G401 (cell line): Measurements from ENCODE around the gene SDK1. TPM values are rescaled to one million over a fixed set of nuclear protein-coding genes. Genes with fewer than 3 reads are reported as not detected.

Source experiments
- DNase-seq: peaks from one replicate; pipeline ENCODE4 v3.0.0-alpha.2; 2015; ENCODE audit warnings: low spot score
- in situ Hi-C: cut with HindIII; loops from 2 replicates; pipeline ENCODE4 v1.10.0; 2016; ENCODE audit warnings: low sequenced_read_pairs, mixed read lengths
- total RNA-seq: library from RNA; depleted of rRNA; stranded (reverse); fragments of >200 nt; shearing (Covaris generic); gene quantifications from 2 replicates; pipeline ENCODE4 v1.2.3, GENCODE V29; 2014

Gene SDK1
- total RNA-seq, 1 experiment from 2014 or later = not detected

- no peak for DNase-seq
- in situ Hi-C loops = no loop called here
These were observed 486.7 kb downstream of the SDK1 start for GRCh38 chr7:3787717-3788264.

GRCh38 chr7:3790803-3791202 lies 489.8 kb downstream of the SDK1 start:
- in situ Hi-C loops = no loop called here

GRCh38 chr7:3791327-3791726 lies 490.3 kb downstream of the SDK1 start:
- in situ Hi-C loops = no loop called here
- peak; percentile 60 for DNase-seq

More at GRCh38 chr7:3790803-3791202, 489.8 kb downstream of the SDK1 start:
- DNase-seq = no peak

- in situ Hi-C loops = no loop called here
- no peak for DNase-seq
These were observed 494.1 kb downstream of the SDK1 start for GRCh38 chr7:3795141-3795540.

GRCh38 chr7:3795781-3796180 lies 494.7 kb downstream of the SDK1 start:
- DNase-seq = no peak
- in situ Hi-C loops = no loop called here

GRCh38 chr7:3805151-3805550 lies 504.1 kb downstream of the SDK1 start:
- DNase-seq = no peak
- in situ Hi-C loops = no loop called here

- DNase-seq = no peak
- in situ Hi-C loops = no loop called here
These were observed 505.5 kb downstream of the SDK1 start for GRCh38 chr7:3806516-3806915.

GRCh38 chr7:3807824-3808223 lies 506.8 kb downstream of the SDK1 start:
- DNase-seq = no peak
- in situ Hi-C loops = no loop called here

GRCh38 chr7:3821488-3821887 lies 520.4 kb downstream of the SDK1 start:
- in situ Hi-C loops = no loop called here
- DNase-seq = no peak

GRCh38 chr7:3825491-3825890 lies 524.4 kb downstream of the SDK1 start:
- in situ Hi-C loops = no loop called here
- DNase-seq = no peak

- in situ Hi-C loops = no loop called here
- DNase-seq = no peak
These were observed 531.1 kb downstream of the SDK1 start for GRCh38 chr7:3832199-3832598.

- in situ Hi-C loops = no loop called here
These were observed 534.1 kb downstream of the SDK1 start for GRCh38 chr7:3835109-3835508.

GRCh38 chr7:3836855-3837254 lies 535.8 kb downstream of the SDK1 start:
- DNase-seq = no peak
- in situ Hi-C loops = no loop called here

More at GRCh38 chr7:3835109-3835508, 534.1 kb downstream of the SDK1 start:
- DNase-seq = no peak

GRCh38 chr7:3844540-3845151 lies 543.6 kb downstream of the SDK1 start:
- in situ Hi-C loops = no loop called here
- DNase-seq = no peak

GRCh38 chr7:3846738-3847137 lies 545.7 kb downstream of the SDK1 start:
- no peak for DNase-seq
- in situ Hi-C loops = no loop called here

GRCh38 chr7:3847336-3847735 lies 546.3 kb downstream of the SDK1 start:
- DNase-seq = no peak
- in situ Hi-C loops = no loop called here

- in situ Hi-C loops = no loop called here
- no peak for DNase-seq
These were observed 558.4 kb downstream of the SDK1 start for GRCh38 chr7:3859431-3859830.

- in situ Hi-C loops = no loop called here
- DNase-seq = no peak
These were observed 559.9 kb downstream of the SDK1 start for GRCh38 chr7:3860932-3861331.

- no peak for DNase-seq
- in situ Hi-C loops = no loop called here
These were observed 560.3 kb downstream of the SDK1 start for GRCh38 chr7:3861386-3861785.

GRCh38 chr7:3861941-3862340 lies 560.9 kb downstream of the SDK1 start:
- in situ Hi-C loops = no loop called here
- DNase-seq = no peak

- in situ Hi-C loops = no loop called here
- no peak for DNase-seq
These were observed 561.7 kb downstream of the SDK1 start for GRCh38 chr7:3862774-3863173.
